H1 (cell line): ENCODE data around the gene PDIA5.

ENCODE experiments used
- EP300 ChIP-seq, 2 experiments: IDR thresholded peaks; 1 replicate in 1 of 2; 2 replicates in 1 of 2; pipeline ENCODE4 v1.6.1; 2011 to 2012; ENCODE audit warnings: low read depth in 2 of 2, low read length in 2 of 2, mild to moderate bottlenecking in 2 of 2, borderline replicate concordance in 1 of 2, inconsistent platforms in 1 of 2, moderate library complexity in 1 of 2
- KDM4A ChIP-seq: IDR thresholded peaks from one replicate; pipeline ENCODE4 v1.7.1; 2012; ENCODE audit warnings: low read depth, mild to moderate bottlenecking, moderate library complexity, low read length, inconsistent platforms; ENCODE audit not compliant: severe bottlenecking
- NANOG ChIP-seq: IDR thresholded peaks from 2 replicates; pipeline ENCODE4 v1.6.1; 2011; ENCODE audit warnings: low read length, low read depth, mild to moderate bottlenecking, inconsistent platforms; ENCODE audit not compliant: insufficient read depth, poor library complexity, severe bottlenecking
- POLR2A ChIP-seq, 2 experiments: IDR thresholded peaks; 1 replicate in 1 of 2; 2 replicates in 1 of 2; pipeline ENCODE4 v1.6.1; 2011; ENCODE audit warnings: low read depth in 2 of 2, low read length in 2 of 2, mild to moderate bottlenecking in 2 of 2; ENCODE audit errors: control extremely low read depth in 1 of 2
- RNF2 ChIP-seq: fragments of 200-900, 300-1000 bp; sonication (generic); IDR thresholded peaks from 2 replicates; pipeline ENCODE4 v1.7.1; 2016; ENCODE audit warnings: borderline replicate concordance, low read depth, mild to moderate bottlenecking, antibody characterized with exemption, low read length; ENCODE audit not compliant: poor library complexity, severe bottlenecking; ENCODE audit errors: missing control alignments
- TF ChIP-seq, protein P1 (sequence below), 3 experiments: IDR thresholded peaks; 1 replicate in 2 of 3; 2 replicates in 1 of 3; pipeline versions ENCODE4 v1.5.1 to v1.6.1; 2011; ENCODE audit warnings: low read length in 3 of 3, mild to moderate bottlenecking in 3 of 3, inconsistent platforms in 2 of 3, low read depth in 1 of 3, moderate library complexity in 1 of 3; ENCODE audit not compliant: insufficient read depth in 1 of 3; ENCODE audit errors: control extremely low read depth in 1 of 3

DNA sequence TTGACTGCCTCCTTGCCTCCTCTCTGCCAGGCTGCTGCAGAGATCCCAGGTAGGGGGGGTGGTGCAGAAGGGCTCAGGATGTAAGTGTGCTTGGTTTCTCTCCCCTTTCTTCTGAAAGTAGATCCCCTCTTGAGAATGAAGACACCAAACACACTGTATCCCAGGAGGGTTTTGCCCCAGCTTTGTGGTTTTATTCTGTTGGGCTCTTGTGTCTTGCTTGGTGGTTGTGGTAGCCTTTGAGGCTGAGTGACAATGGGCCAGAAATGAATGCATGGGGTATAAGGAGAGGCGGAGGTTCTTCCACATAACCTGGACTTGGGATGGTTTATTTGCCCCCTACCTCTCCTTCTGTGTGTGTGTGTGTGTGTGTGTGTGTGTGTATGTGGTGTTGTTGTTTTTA lies 5.7 kb downstream of the PDIA5 start:
- no peak for TF ChIP-seq KDM4A
- TF ChIP-seq RNF2, result no peak
- no peak for TF ChIP-seq NANOG
- TF ChIP-seq, protein P1, sequence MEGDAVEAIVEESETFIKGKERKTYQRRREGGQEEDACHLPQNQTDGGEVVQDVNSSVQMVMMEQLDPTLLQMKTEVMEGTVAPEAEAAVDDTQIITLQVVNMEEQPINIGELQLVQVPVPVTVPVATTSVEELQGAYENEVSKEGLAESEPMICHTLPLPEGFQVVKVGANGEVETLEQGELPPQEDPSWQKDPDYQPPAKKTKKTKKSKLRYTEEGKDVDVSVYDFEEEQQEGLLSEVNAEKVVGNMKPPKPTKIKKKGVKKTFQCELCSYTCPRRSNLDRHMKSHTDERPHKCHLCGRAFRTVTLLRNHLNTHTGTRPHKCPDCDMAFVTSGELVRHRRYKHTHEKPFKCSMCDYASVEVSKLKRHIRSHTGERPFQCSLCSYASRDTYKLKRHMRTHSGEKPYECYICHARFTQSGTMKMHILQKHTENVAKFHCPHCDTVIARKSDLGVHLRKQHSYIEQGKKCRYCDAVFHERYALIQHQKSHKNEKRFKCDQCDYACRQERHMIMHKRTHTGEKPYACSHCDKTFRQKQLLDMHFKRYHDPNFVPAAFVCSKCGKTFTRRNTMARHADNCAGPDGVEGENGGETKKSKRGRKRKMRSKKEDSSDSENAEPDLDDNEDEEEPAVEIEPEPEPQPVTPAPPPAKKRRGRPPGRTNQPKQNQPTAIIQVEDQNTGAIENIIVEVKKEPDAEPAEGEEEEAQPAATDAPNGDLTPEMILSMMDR (IDR thresholded peaks at IDR 0.05; ENCODE audit: control extremely low read depth in 1 of 3, insufficient read depth in 1 of 3, low read depth in 1 of 3, low read length in 3 of 3), result no peak
- TF ChIP-seq EP300 (IDR thresholded peaks at IDR 0.05; ENCODE audit: borderline replicate concordance in 1 of 2, low read depth in 2 of 2, low read length in 2 of 2), result no peak
- TF ChIP-seq POLR2A (IDR thresholded peaks at IDR 0.05; ENCODE audit: control extremely low read depth in 1 of 2, low read depth in 2 of 2, low read length in 2 of 2), result no peak
